Endothelial cell of umbilical vein (primary cell): ENCODE measurements around the gene ARV1. TPM values are rescaled to one million over a fixed set of nuclear protein-coding genes. Genes with fewer than 3 reads are reported as not detected.

Experiments
- BruUV-seq: library from RNA; stranded (reverse); fragments of 400-500 nt; replicated peaks from 2 replicates; lab custom pipeline; 2021; lab: Mats Ljungman, UMichigan
- CTCF ChIA-PET: fragments of 300-600, 350-600 bp; sonication (Branson Sonifier 250); formaldehyde crosslinking; loops from one replicate; lab custom pipeline; 2021; ENCODE audit warnings: antibody characterized with exemption, inconsistent platforms; lab: Charles Lee
- POLR2A ChIA-PET: fragments of 300-600, 350-600 bp; sonication (Branson Sonifier 250); formaldehyde crosslinking; loops from one replicate; lab custom pipeline; 2021; ENCODE audit warnings: antibody characterized with exemption, inconsistent platforms; lab: Charles Lee
- DNase-seq: peaks from one replicate; pipeline ENCODE4 v3.0.0-alpha.2; 2011; ENCODE audit warnings: low read depth, low spot score
- FAIRE-seq: peaks from 2 replicates; lab custom pipeline; 2011; peaks lifted over from hg19 to GRCh38; lab: Jason Lieb, UNC
- H2AFZ ChIP-seq: 2 replicates; pipeline ENCODE4 v1.6.0; 2012; ENCODE audit warnings: low read depth, low read length, control low read depth, inconsistent platforms
- H3K27ac ChIP-seq: 2 replicates; pipeline ENCODE4 v1.5.1; 2011; ENCODE audit warnings: low read depth, mild to moderate bottlenecking, control low read depth, low read length, moderate library complexity; ENCODE audit not compliant: insufficient read depth
- H3K27me3 ChIP-seq, 2 experiments: 2 replicates each; pipeline versions ENCODE4 v1.6.0 to v1.6.1; 2011; ENCODE audit warnings: low read length in 2 of 2, mixed read lengths in 1 of 2; ENCODE audit not compliant: control insufficient read depth in 2 of 2, insufficient read depth in 2 of 2
- H3K36me3 ChIP-seq, 2 experiments: 2 replicates in 1 of 2; 3 replicates in 1 of 2; pipeline ENCODE4 v1.5.1; 2011; ENCODE audit warnings: low read length in 2 of 2, mild to moderate bottlenecking in 1 of 2, moderate library complexity in 1 of 2; ENCODE audit not compliant: control insufficient read depth in 2 of 2, insufficient read depth in 2 of 2; ENCODE audit errors: extremely low read depth in 1 of 2
- H3K4me1 ChIP-seq: 3 replicates; pipeline ENCODE4 v1.5.1; 2011; ENCODE audit warnings: mild to moderate bottlenecking, low read length; ENCODE audit not compliant: control insufficient read depth, insufficient read depth; ENCODE audit errors: extremely low read depth
- H3K4me2 ChIP-seq: 2 replicates; pipeline ENCODE4 v1.6.1; 2011; ENCODE audit warnings: low read length, control low read depth, mixed read lengths; ENCODE audit not compliant: insufficient read depth
- H3K4me3 ChIP-seq, 3 experiments: fragments of 200-600 bp in 1 of 3; sonication (generic), shearing (Covaris generic) in 1 of 3; replicated peaks in 1 of 3; 2 replicates each; pipeline ENCODE4 v1.5.1; 2011 to 2016; ENCODE audit warnings: control low read depth in 3 of 3, low read length in 3 of 3, mild to moderate bottlenecking in 2 of 3, inconsistent platforms in 1 of 3, low read depth in 1 of 3, moderate library complexity in 1 of 3; ENCODE audit not compliant: insufficient read depth in 1 of 3
- H3K79me2 ChIP-seq: 2 replicates; pipeline ENCODE4 v1.6.0; 2012; ENCODE audit warnings: low read length, inconsistent platforms; ENCODE audit not compliant: control insufficient read depth, insufficient read depth
- H3K9ac ChIP-seq: replicated peaks from 2 replicates; pipeline ENCODE3; 2011; ENCODE audit warnings: low read length, control low read depth; ENCODE audit not compliant: insufficient read depth; ENCODE audit errors: extremely low read depth
- H3K9me1 ChIP-seq: replicated peaks from 3 replicates; pipeline ENCODE4 v1.6.0; 2011; ENCODE audit warnings: mild to moderate bottlenecking, low read length; ENCODE audit not compliant: control insufficient read depth, insufficient read depth; ENCODE audit errors: extremely low read depth
- H3K9me3 ChIP-seq: replicated peaks from 2 replicates; pipeline ENCODE4 v1.5.1; 2012; ENCODE audit warnings: low read length, inconsistent platforms; ENCODE audit not compliant: control insufficient read depth, insufficient read depth
- H4K20me1 ChIP-seq: replicated peaks from 2 replicates; pipeline ENCODE3; 2011; ENCODE audit warnings: mild to moderate bottlenecking, low read length; ENCODE audit not compliant: control insufficient read depth, insufficient read depth; ENCODE audit errors: extremely low read depth
- EZH2 ChIP-seq: IDR thresholded peaks from 2 replicates; pipeline ENCODE4 v1.6.1; 2012; ENCODE audit warnings: borderline replicate concordance, low read depth, mild to moderate bottlenecking, moderate library complexity, low read length, inconsistent platforms; ENCODE audit not compliant: severe bottlenecking
- FOS ChIP-seq: IDR thresholded peaks from 2 replicates; pipeline ENCODE4 v1.6.1; 2011; ENCODE audit warnings: mild to moderate bottlenecking, low read length, moderate library complexity, borderline replicate concordance; ENCODE audit not compliant: insufficient read depth
- GATA2 ChIP-seq: IDR thresholded peaks from 2 replicates; pipeline ENCODE4 v1.7.0; 2011; ENCODE audit warnings: low read depth, mild to moderate bottlenecking, moderate library complexity, mixed read lengths, low read length; ENCODE audit not compliant: insufficient read length, insufficient read depth
- JUN ChIP-seq: IDR thresholded peaks from 2 replicates; pipeline ENCODE4 v1.6.1; 2011; ENCODE audit warnings: borderline replicate concordance, low read depth; ENCODE audit not compliant: insufficient read length, insufficient read depth
- MAX ChIP-seq: IDR thresholded peaks from 2 replicates; pipeline ENCODE4 v1.6.1; 2011; ENCODE audit not compliant: insufficient read depth, insufficient read length
- MYC ChIP-seq: IDR thresholded peaks from one replicate; pipeline ENCODE4 v1.6.1; 2011; ENCODE audit warnings: mild to moderate bottlenecking, low read depth, low read length
- POLR2A ChIP-seq: IDR thresholded peaks from 2 replicates; pipeline ENCODE4 v1.6.1; 2012; ENCODE audit warnings: low read depth, mild to moderate bottlenecking, control low read depth, low read length
- POLR2AphosphoS5 ChIP-seq: IDR thresholded peaks from 2 replicates; pipeline ENCODE4 v1.6.1; 2012; ENCODE audit warnings: low read depth, mild to moderate bottlenecking, control low read depth, low read length, moderate library complexity; ENCODE audit not compliant: insufficient read depth
- dilution Hi-C: fragments of 300-500 bp; cut with MboI; formaldehyde crosslinking; loops from one replicate; pipeline ENCODE4 v1.15.0; 2019; ENCODE audit warnings: low sequenced_read_pairs; ENCODE audit not compliant: extremely low pct_ligation_motif_present
- intact Hi-C: fragments of 100-400 bp; cut with micrococcal nuclease; formaldehyde crosslinking; loops from one replicate; pipeline ENCODE4 v1.10.0; 2022
- polyA plus RNA-seq, 4 experiments: library from polyadenylated mRNA; depleted of rRNA in 3 of 4; stranded (reverse) in 3 of 4; unstranded in 1 of 4; fragments of >200 nt; gene quantifications; 2 replicates each; pipeline versions ENCODE4 v1.2.1 to v1.2.3, GENCODE V29; 2011 to 2012; ENCODE audit warnings: missing spikeins in 1 of 4
- total RNA-seq: library from RNA; stranded (reverse); gene quantifications from 2 replicates; pipeline ENCODE4 v1.2.3, GENCODE V29; 2021
- TF ChIP-seq, protein P1 (sequence below), 2 donors: IDR thresholded peaks; 1 replicate in 1 of 2; 2 replicates in 1 of 2; pipeline ENCODE4 v1.5.1; 2011; ENCODE audit warnings: low read length in 2 of 2, mild to moderate bottlenecking in 2 of 2, moderate library complexity in 2 of 2, control low read depth in 1 of 2, inconsistent platforms in 1 of 2, low read depth in 1 of 2; ENCODE audit not compliant: insufficient read depth in 1 of 2; ENCODE audit errors: extremely low read depth in 1 of 2

ARV1 gene
- total and polyA plus RNA-seq, 2 donors (not counting 3 experiments of a cell fraction or from before 2014, with no cell fraction given): 10.7 to 14.0 TPM

DNA sequence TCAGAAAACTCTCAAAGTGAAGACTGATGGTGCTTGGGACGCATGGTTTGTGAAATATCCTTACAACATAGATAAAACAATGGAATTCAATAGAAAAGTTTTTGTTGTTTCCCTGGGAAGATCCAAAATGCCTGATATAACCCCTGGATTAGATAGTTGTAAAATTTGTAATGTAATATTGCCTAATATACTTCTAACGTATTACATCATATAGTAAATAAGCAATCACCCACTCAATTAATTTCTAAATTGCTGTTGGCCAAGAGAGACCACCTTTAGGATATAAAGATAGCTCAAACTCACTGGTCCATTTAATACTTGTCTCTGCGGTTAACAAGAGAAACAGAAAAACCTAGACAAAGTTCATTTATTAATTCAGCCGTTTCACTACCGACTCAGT, 42.4 kb upstream of the ARV1 start:
- H3K27me3 ChIP-seq: no peaks in the 10 kb centered on the region
- no peaks in the 10 kb centered on the region for H3K9me1 ChIP-seq
- peaks cover 0 to 2% of the 10 kb centered on the region in 2 experiments for H3K36me3 ChIP-seq
- ChIA-PET POLR2A (no interaction called here), CTCF (no interaction called here)
- H4K20me1 ChIP-seq: no peaks in the 10 kb centered on the region
- DNase-seq: no peak
- no peak overlapping the region for H2AFZ ChIP-seq
- H3K4me3 ChIP-seq: no peak overlapping the region
- no peak overlapping the region for H3K27ac ChIP-seq
- no TSS peak for BruUV-seq
- TF ChIP-seq FOS (no peak), EZH2 (no peak), POLR2AphosphoS5 (no peak), MAX (no peak), JUN (no peak), GATA2 (no peak), MYC (no peak), POLR2A (no peak)
- TF ChIP-seq, protein P1, sequence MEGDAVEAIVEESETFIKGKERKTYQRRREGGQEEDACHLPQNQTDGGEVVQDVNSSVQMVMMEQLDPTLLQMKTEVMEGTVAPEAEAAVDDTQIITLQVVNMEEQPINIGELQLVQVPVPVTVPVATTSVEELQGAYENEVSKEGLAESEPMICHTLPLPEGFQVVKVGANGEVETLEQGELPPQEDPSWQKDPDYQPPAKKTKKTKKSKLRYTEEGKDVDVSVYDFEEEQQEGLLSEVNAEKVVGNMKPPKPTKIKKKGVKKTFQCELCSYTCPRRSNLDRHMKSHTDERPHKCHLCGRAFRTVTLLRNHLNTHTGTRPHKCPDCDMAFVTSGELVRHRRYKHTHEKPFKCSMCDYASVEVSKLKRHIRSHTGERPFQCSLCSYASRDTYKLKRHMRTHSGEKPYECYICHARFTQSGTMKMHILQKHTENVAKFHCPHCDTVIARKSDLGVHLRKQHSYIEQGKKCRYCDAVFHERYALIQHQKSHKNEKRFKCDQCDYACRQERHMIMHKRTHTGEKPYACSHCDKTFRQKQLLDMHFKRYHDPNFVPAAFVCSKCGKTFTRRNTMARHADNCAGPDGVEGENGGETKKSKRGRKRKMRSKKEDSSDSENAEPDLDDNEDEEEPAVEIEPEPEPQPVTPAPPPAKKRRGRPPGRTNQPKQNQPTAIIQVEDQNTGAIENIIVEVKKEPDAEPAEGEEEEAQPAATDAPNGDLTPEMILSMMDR (IDR thresholded peaks at IDR 0.05; ENCODE audit: extremely low read depth in 1 of 2, insufficient read depth in 1 of 2, low read depth in 1 of 2, low read length in 2 of 2): no peak
- H3K79me2 ChIP-seq: no peaks in the 10 kb centered on the region
- no peak overlapping the region for H3K9ac ChIP-seq
- dilution Hi-C loops (no loop called here), intact Hi-C loops (no loop called here)
- no peaks in the 10 kb centered on the region for H3K9me3 ChIP-seq
- no peaks in the 10 kb centered on the region for H3K4me1 ChIP-seq
- H3K4me2 ChIP-seq: no peak overlapping the region
- FAIRE-seq: no peak
